Calu3 (cell line): ENCODE measurements around the gene PHOX2A. TPM values are rescaled to one million over a fixed set of nuclear protein-coding genes. Genes with fewer than 3 reads are reported as not detected.
A peak's percentile ranks its signal among the peaks of the same experiment; 100 is the strongest.
"Not testable (repeated sequence)": the region's sequence is repeated elsewhere in the genome, so short reads cannot be mapped to it uniquely, and the experiment has no call there.

ENCODE experiments used
- BruUV-seq: library from RNA; stranded (reverse); fragments of 400-500 nt; replicated peaks from 2 replicates; lab custom pipeline; 2021; lab: Mats Ljungman, UMichigan
- CTCF ChIA-PET: fragments of 300-600 bp; sonication (Branson Sonifier 250); formaldehyde crosslinking; loops from one replicate; lab custom pipeline; 2022; ENCODE audit warnings: antibody characterized with exemption; lab: Charles Lee
- DNase-seq: peaks from one replicate; pipeline ENCODE4 v3.0.0; 2022
- H3K27ac Mint-ChIP-seq: one replicate; pipeline ENCODE4 v1.8.0; 2022; ENCODE audit warnings: mixed read lengths; ENCODE audit not compliant: unreplicated experiment
- H3K27me3 Mint-ChIP-seq: one replicate; pipeline ENCODE4 v1.8.0; 2022; ENCODE audit warnings: mixed read lengths; ENCODE audit not compliant: unreplicated experiment
- H3K36me3 Mint-ChIP-seq: one replicate; pipeline ENCODE4 v1.8.0; 2022; ENCODE audit warnings: mild to moderate bottlenecking, moderate library complexity, mixed read lengths; ENCODE audit not compliant: insufficient read depth, unreplicated experiment
- H3K4me1 Mint-ChIP-seq: one replicate; pipeline ENCODE4 v1.8.0; 2022; ENCODE audit warnings: mild to moderate bottlenecking, low read depth, mixed read lengths; ENCODE audit not compliant: unreplicated experiment
- H3K4me3 Mint-ChIP-seq: one replicate; pipeline ENCODE4 v1.8.0; 2022; ENCODE audit warnings: mild to moderate bottlenecking, low read depth, moderate library complexity, mixed read lengths; ENCODE audit not compliant: unreplicated experiment
- H3K9me3 Mint-ChIP-seq: one replicate; pipeline ENCODE4 v1.8.0; 2022; ENCODE audit warnings: low read depth, mixed read lengths; ENCODE audit not compliant: unreplicated experiment
- CTCF ChIP-seq: fragments of 200-600 bp; IDR thresholded peaks from one replicate; pipeline ENCODE4 v1.8.0; 2022; ENCODE audit warnings: antibody characterized with exemption; ENCODE audit not compliant: unreplicated experiment
- intact Hi-C: fragments of 100-400 bp; cut with micrococcal nuclease; formaldehyde crosslinking; loops from one replicate; pipeline ENCODE4 v1.10.0; 2022; ENCODE audit not compliant: unreplicated experiment
- total RNA-seq: library from RNA; stranded (reverse); gene quantifications from 2 replicates; pipeline ENCODE4 v1.2.3, GENCODE V29; 2022

PHOX2A gene
- total RNA-seq, 1 experiment from 2014 or later: not detected

GRCh38 chr11:72274435-72274834 lies 30.5 kb upstream of the PHOX2A start:
- no peaks in the 10 kb centered on the region for H3K4me1 Mint-ChIP-seq
- H3K9me3 Mint-ChIP-seq: no peaks in the 10 kb centered on the region
- H3K27me3 Mint-ChIP-seq: no peaks in the 10 kb centered on the region
- no TSS peak for BruUV-seq
- no peaks in the 10 kb centered on the region for H3K36me3 Mint-ChIP-seq
- TF ChIP-seq CTCF: no peak
- H3K27ac Mint-ChIP-seq: no peak overlapping the region
- CTCF ChIA-PET: no interaction called here
- intact Hi-C loops: no loop called here
- H3K4me3 Mint-ChIP-seq: no peak overlapping the region
- DNase-seq: no peak

- CTCF ChIA-PET: no interaction called here
- H3K27ac Mint-ChIP-seq: no peak overlapping the region
Observed at GRCh38 chr11:72271980-72272379, 28.0 kb upstream of the PHOX2A start.

GRCh38 chr11:72267956-72268617 lies 24.1 kb upstream of the PHOX2A start:
- DNase-seq: no peak
- Mint-ChIP-seq H3K9me3 (no peaks in the 10 kb centered on the region), H3K36me3 (no peaks in the 10 kb centered on the region), H3K4me3 (no peak overlapping the region), H3K27me3 (no peaks in the 10 kb centered on the region), H3K27ac (no peak overlapping the region), H3K4me1 (peaks cover 9% of the 10 kb centered on the region)
- no peak for TF ChIP-seq CTCF
- intact Hi-C loops: no loop called here
- BruUV-seq: no TSS peak
- CTCF ChIA-PET: interaction anchor here (0.6 kb wide), 1 partner anchor 172 kb away, joined by 3 read pairs; no protein-coding TSS in a partner anchor

More at GRCh38 chr11:72271980-72272379, 28.0 kb upstream of the PHOX2A start:
- Mint-ChIP-seq H3K27me3 (no peaks in the 10 kb centered on the region), H3K9me3 (no peaks in the 10 kb centered on the region), H3K36me3 (no peaks in the 10 kb centered on the region), H3K4me1 (peaks cover 1% of the 10 kb centered on the region), H3K4me3 (no peak overlapping the region)
- no TSS peak for BruUV-seq
- TF ChIP-seq CTCF: no peak
- DNase-seq: no peak
- intact Hi-C loops: no loop called here

GRCh38 chr11:72266960-72267359 lies 23.0 kb upstream of the PHOX2A start:
- peak; percentile 39 for DNase-seq
- H3K4me3 Mint-ChIP-seq, intact Hi-C loops, H3K9me3 Mint-ChIP-seq, H3K4me1 Mint-ChIP-seq, H3K36me3 Mint-ChIP-seq, BruUV-seq, H3K27me3 Mint-ChIP-seq: not testable (repeated sequence)
- peak overlapping the region; percentile 53 for H3K27ac Mint-ChIP-seq
- CTCF ChIA-PET: interaction anchor here (0.6 to 1.5 kb wide), 3 partner anchors 10 to 173 kb away, joined by 3 read pairs; no protein-coding TSS in a partner anchor

DNA sequence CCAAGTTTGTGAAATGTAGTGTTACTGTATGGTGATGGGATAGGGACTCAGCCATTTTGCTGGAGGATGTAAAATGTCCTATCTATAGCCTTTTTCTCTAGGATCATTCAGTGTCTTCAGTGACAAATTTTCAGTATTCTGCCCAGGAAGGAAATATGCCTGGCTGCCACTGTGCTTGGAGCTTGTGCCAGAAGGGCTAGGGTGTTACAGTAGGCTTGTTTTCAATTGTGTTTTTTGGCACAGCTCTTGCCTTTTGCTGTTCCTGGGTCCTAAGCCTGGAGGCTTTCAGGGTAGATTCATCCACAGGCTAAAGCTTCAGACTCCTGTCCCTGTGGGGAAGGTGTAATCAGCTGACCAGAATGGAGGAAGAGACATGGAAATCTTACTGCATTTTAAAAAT lies 22.0 kb upstream of the PHOX2A start:
- peaks cover 9% of the 10 kb centered on the region for H3K4me1 Mint-ChIP-seq
- intact Hi-C loops: no loop called here
- H3K9me3 Mint-ChIP-seq: no peaks in the 10 kb centered on the region
- no peak overlapping the region for H3K4me3 Mint-ChIP-seq
- H3K27ac Mint-ChIP-seq: no peak overlapping the region
- CTCF ChIA-PET: interaction anchor here (1.5 kb wide), 1 partner anchor 9 kb away, joined by 3 read pairs; no protein-coding TSS in a partner anchor
- no peaks in the 10 kb centered on the region for H3K27me3 Mint-ChIP-seq
- no TSS peak for BruUV-seq
- no peak for DNase-seq
- TF ChIP-seq CTCF: no peak
- no peaks in the 10 kb centered on the region for H3K36me3 Mint-ChIP-seq
